DMS153 treated with DMSO at 0.1 percent for 48 hours (cell line): Measurements from ENCODE around the gene SOX12.
A peak's percentile ranks its signal among the peaks of the same experiment; 100 is the strongest.

Experiments
- DNase-seq: peaks from one replicate; lab custom pipeline; 2025; ENCODE audit not compliant: unreplicated experiment; lab: John Stamatoyannopoulos, UW

The SOX12 gene

GRCh38 chr20:325045-325888 lies at the start of gene SOX12:
TSS of gene SOX12 (plus strand) at chr20:325552. CDS start at chr20:325925, 373 bp downstream.
- peak; percentile 91 for DNase-seq

- no peak for DNase-seq
These were observed 49.6 kb upstream of the SOX12 start for GRCh38 chr20:275791-276190.

- DNase-seq = no peak
These were observed 48.5 kb upstream of the SOX12 start for GRCh38 chr20:276620-277495.

- DNase-seq = no peak
These were observed 47.9 kb upstream of the SOX12 start for GRCh38 chr20:277496-277781.

- DNase-seq = no peak
These were observed 47.2 kb upstream of the SOX12 start for GRCh38 chr20:278181-278580.

- DNase-seq = no peak
These were observed 46.5 kb upstream of the SOX12 start for GRCh38 chr20:278607-279571.

- no peak for DNase-seq
These were observed 41.2 kb upstream of the SOX12 start for GRCh38 chr20:284172-284571.

GRCh38 chr20:286508-286907 lies 38.8 kb upstream of the SOX12 start:
- DNase-seq = no peak

GRCh38 chr20:288956-289692 lies 36.2 kb upstream of the SOX12 start:
- DNase-seq = no peak

GRCh38 chr20:289693-290083 lies 35.7 kb upstream of the SOX12 start:
- no peak for DNase-seq

- peak; percentile 92 for DNase-seq
These were observed 35.1 kb upstream of the SOX12 start, which contains the start of gene C20orf96 for GRCh38 chr20:290084-290831. TSS of gene C20orf96 (minus strand) at chr20:290750. CDS start at chr20:290610, 140 bp downstream.

GRCh38 chr20:294602-295001 lies 30.8 kb upstream of the SOX12 start:
- DNase-seq = no peak

- DNase-seq = no peak
These were observed 29.5 kb upstream of the SOX12 start for GRCh38 chr20:295804-296203.

- DNase-seq = peak; percentile 76
These were observed 28.0 kb upstream of the SOX12 start, which contains the start of gene ZCCHC3 for GRCh38 chr20:297098-297924. TSS of gene ZCCHC3 (plus strand) at chr20:297570. CDS start at chr20:297587, 17 bp downstream.

- DNase-seq = peak; percentile 34
These were observed 27.2 kb upstream of the SOX12 start for GRCh38 chr20:297925-298775.

GRCh38 chr20:298776-299391 lies 26.5 kb upstream of the SOX12 start:
- DNase-seq = no peak

GRCh38 chr20:300345-300990 lies 24.9 kb upstream of the SOX12 start:
- DNase-seq = no peak
